ENCODE results near the gene CAMTA1. TPM values are rescaled to one million over a fixed set of nuclear protein-coding genes. Genes with fewer than 3 reads are reported as not detected.

CAMTA1 gene
- polyA plus RNA-seq, 12 donors: 24.2 to 51.1 (median 44.7) TPM; not detected in 1

DNA sequence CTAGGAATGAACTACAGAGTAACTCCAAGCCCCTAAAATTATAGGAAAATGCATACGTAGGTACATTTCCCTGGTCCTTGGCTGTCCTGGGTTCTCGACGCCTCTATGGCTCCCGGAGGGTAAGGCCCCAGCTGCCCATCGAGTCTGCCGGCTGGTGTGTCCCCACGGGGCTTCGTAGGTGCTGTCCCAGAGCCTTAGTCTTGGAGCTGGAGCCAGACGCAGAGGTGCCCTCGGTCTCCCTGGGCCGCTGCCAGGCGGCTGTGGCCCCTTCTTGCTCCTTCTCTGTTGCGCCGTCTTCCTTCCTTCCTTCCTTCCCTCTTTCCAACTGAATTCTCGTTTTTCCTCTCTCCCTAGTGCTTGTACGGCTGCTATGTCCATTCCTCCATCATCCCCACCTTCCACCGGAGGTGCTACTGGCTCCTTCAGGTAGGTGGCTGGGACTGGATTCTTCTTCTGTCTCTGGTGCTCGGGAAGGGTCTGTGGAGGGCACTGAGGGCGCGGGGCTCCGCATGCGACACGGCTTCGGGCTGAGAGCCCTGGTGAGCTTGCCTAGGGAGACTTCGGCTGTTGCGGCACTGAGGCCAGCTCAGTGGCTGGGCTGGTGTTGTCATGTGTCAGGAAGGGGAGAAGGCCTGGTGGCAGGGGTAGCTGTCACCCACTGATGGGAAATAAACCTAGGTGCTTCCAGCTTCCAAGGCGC, 682.4 kb downstream of the CAMTA1 start:
- no peak for DNase-seq

DNA sequence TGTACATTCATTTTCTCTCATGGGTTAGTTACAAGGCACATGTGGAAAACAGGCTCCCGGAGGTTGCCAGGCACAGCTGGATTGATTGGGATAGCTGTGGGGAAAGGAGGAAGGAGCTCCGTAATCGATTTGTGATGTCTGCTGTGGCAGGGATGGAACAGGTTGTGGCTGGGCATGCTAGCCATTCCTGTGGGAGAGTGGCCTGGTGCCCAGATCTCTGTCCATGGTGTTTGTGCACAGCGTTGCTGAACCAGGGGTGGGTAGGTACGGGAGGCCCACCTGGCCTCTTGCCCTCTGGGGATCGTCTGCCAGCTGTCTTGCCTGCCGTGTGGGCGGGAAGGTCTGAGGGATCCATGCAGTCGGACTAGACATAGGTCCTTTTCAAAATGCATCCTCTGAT, 683.0 kb downstream of the CAMTA1 start:
- no peak for DNase-seq

DNA sequence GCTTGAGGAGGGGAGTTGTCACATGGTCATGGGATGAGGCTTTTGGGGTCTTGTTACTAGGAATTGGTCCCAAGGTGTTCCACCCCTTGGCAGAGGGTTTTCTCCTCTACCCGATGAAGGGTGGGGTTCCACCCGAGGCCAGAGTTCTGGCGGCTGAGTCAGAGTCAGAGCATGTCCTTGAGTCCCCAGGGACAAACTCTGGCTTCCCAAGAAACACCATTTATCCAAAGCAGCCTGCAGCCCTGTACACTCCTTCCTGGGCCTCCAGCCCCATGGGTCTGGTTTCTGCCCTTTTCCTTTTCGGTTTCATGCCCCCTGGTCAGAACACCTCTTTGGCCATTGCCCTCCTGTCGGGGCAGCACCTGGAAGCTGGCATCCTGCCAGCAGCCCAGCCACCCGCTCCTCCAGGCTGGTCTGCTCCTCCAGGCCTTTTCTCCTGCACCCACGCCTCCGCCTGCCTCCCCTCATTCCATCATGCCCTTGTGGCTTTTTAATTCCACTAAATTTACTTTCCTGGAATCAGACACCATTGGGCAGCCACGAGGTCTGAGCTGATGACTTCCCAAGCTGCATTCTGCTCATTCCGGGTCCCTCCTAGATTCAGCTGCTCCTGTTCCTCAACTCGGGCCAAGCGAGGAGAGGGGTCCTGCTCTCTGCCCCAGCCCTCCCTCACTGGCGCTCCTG, 684.1 kb downstream of the CAMTA1 start:
- peak; percentile 35 for DNase-seq

DNA sequence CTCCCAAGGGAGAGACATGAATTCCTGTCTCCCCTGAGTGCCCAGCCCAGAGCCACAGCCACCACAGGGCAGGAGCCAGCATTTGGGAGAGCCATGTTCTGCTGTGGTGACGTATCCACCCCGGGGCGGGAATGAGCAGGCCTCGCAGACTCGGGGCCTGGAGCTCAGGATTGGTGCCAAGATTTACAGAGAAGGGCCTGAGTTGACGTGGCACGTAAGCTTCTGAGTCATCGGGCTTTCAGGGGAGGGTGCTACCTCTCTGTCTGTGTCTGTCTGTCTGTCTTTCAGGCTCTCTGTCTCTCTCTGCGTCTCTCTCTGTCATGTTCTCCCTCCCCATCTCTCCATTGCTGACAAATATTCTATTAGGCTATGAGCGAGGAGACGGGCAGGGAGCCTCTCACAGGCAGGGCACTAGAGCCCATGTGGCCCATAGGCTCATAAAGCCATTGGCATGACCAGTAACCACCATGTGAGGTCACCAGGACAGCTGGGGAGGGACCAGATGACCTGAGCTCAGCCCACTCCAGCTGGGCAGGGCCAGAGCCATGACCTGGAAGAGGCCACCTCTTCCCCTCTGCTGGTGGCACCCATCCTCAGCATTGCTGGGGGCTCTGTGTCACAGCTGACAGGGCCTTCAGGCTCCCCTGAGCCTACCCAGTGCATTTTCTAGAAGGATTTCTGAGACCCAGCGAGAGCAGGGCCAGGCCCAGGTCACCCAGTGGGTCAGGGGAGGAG, 685.8 kb downstream of the CAMTA1 start:
- DNase-seq: peak; percentile 46

DNA sequence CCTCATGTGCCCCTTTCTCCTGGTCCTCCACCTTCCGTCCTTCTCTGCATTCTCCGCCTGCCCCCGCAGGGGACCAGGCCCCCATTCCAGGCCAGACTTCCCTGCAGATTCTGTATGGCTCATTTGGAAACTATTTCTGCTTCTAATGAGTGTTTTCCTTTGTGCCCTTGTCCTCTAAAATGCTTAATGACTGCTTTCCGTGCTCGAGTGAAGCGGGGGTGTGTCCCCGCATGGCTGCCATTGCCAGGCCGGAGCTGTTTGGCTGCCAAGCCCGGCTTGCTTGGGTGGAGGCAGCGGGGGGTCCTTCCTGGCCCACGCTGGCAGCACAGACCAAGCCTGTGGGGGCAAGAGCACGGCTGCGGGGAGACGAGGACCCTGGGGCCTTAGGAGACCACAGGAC, 686.6 kb downstream of the CAMTA1 start:
- no peak for DNase-seq

DNA sequence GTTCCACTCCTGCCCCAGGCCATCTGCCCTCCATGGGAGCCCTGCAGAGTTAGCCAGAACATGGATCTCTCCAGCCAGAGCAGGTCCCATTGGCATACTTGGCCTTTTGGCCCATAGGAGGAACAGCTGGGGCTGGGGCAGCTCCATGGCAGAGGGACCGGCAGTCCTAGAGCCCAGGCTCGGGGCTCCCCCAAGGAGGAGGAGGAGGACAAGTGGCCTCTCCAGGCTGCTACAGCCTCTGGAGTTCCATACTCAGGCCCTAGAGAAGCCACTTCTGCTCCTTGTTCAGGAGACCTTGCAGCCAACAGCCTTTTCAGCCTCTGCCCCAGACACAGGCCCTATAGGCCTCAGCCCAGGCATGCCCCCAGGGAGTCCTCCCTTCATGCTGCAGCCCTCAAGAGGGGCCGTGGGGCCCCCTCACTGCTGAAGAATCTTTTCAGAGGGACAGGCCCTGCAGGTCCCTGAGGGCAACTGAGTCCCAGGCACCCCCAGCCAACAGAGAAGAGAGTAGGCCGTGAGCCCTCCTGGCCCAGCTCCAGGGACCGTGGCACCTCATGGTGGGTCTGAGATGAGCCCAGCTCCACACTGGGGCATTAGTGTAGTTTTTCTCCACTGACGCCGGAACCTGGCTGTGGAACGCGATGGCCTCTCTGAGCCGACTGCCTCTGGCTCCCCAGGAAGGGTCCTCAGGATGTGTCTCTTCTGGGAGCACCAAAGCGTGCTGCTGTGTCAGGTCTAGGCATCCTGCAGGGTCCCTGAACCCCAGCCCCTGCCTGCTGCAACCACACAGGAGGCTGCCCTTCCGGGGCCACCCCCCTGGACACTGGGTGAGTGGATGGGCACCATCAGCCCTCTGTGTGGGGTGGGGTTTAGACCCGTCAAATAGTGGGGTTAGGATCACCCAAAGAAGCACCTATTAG, 688.2 kb downstream of the CAMTA1 start:
- no peak for DNase-seq

DNA sequence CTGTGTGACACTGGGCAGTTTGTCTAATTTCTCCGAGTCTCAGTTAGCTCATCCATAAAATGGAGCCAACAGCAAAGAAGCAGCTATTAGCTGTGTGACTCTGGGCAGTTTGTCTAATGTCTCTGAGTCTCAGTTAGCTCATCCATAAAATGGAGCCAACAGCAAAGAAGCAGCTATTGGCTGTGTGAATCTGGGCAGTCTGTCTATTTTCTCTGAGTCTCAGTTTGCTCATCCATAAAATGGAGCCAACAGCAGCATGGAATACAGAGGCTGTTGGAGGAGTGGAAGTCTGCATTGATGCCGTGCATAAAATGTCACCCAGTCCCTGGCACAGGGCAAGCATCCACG, 688.9 kb downstream of the CAMTA1 start:
- DNase-seq: no peak

DNA sequence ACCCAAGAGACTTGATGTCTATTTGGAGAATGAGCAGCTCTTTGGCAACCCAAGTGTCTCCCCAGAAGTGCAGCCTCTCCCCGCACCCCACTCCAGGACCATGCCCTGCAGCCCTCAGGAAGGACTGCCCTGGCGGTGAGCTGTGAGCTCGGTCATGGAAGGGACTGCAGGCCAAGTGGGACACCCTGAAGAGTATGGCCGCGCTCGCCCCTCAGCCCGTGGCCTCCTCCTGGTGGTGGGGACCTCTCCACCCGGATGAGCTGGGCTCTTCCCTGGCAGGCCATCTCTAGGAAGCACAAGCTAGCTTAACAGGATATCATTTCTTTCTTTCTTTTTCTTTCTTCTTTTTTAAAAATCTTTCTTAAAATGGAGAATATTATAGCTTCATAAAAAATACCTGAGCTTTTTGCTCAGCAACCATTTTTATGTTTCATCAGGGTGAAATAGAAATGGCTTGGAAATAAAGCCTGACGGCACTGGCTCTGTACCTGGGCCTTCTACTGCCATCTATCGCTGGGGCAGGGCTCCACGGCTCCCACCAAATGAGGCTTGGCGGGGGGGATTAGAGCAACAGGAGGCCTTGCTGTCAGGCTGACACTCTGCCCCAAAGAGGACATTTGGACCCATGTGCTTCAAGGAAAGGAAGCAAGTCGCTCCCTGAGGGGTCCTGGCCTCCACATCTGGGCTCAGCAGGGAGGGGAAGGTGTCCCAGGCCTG, 689.7 kb downstream of the CAMTA1 start:
- DNase-seq: no peak

DNA sequence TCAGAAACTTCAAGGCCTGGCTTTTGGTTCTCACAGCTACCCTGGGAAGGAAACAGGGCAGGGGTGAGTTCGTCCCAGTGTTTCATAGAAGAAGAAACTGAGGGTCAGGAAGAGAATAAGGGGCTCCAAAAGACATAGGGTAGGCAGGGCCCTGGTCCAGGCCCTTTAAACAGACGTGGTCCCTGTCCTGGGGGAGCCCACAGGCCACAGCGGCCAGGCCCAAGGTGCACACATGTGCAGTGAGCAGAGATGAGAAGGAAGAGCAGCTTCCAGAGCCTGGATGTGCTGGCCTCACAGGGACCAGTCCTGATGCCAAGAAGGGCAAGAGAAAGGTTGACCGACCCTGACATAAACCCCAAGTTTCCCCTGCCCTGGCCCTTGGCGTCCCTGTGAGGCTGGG, 690.4 kb downstream of the CAMTA1 start:
- no peak for DNase-seq

DNA sequence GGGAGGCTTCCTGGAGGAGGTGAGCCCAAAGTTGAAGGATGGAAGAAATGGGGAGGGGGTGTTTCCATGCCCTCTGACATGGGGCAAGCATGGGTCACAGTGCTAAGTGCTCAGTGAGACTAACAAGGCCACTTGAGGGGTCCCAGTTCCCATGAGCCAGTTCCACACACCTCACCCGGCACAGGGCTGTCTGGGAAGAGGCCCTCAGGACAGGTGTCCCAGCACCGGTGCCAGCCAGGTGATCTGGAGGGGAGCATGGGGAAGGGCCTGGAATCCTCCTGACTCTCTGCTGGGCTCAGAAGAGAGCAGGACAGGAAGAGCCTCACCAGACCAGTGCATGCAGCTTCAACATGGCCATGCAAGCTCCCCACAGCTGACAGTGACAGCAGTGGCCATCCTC, 691.1 kb downstream of the CAMTA1 start:
- no peak for DNase-seq

DNA sequence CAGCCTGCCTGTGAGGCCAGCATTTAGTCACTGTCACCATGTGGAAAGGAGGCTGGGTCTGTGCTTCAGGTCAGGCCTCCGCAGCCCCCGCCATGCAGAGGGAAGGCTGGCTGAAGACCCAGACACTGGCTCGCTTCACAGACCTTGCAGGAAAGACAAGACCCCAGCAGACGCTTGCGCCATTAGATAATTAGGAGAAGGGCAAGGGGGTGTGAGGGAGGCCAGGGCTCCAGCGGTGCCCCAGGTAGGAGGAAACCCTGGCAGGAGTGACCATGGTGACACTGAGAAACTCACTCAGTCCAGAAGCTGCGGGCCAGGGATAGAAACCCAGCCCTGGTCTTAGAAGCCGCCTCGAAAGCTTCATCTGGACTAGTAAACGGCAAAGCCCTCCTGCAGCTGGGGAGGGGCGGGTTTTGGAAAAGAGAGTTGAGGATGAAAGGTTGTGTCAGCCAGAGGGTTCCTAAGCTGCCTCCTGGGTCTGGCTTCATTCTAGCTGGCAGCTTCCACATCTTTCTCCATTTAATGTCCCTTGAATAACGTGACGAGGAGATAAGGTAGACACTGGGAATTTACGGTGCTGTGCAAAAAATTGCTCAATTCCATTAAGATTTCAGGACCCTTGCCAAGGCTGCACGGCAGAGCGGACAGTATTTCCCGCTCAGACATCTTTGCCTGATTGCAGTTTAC, 691.8 kb downstream of the CAMTA1 start:
- DNase-seq: no peak

DNA sequence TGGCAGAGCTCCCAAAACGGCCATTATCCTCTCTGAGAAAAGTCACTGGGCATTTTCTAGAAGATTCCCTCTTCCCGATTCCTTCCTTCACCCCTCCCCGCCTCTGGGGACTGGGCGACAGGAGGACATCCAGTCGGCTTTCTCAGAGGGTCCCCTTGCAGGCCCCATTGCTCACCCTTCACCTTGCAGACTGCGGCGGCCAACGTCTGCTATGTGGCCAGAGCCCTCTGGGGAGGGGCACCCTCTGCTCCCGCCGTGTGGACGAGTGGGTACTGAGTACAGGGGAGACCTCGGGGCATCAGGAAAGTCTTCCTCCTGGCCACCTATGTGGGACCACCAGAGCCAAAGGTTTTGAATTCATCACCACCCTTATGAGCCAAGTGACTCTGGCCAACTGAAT, 692.3 kb downstream of the CAMTA1 start:
- no peak for DNase-seq

DNA sequence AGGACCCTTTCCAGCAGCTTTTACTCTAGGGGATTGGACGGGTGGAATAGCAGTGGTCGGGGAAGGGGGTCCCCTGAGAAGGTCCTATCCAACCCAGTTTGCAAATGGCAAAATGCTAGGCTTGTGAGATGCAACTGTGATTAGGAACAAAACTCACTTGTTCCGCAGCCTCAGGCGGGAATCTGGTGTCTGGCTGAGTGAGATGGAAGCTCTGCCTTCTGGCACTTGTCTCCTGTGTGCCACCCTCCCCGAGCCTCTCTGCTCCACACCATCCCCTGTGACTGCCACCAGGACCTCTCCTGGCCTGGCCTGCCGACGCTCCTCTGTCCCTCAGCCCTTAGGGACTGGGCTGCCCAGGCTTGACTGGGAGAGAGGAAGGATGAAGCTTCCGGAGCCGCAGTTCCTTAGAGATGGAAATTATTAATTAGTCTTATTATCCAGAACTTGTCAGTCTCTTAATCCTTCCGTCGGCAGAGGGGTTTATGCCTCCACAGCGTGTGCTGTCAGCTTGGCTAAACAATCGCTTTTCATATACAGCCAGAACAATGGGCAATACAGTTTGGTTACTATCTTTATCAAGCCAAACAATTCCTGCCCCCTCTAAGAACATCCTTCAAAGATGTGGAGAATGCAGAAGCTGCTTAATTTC, 693.0 kb downstream of the CAMTA1 start:
- DNase-seq: no peak

DNA sequence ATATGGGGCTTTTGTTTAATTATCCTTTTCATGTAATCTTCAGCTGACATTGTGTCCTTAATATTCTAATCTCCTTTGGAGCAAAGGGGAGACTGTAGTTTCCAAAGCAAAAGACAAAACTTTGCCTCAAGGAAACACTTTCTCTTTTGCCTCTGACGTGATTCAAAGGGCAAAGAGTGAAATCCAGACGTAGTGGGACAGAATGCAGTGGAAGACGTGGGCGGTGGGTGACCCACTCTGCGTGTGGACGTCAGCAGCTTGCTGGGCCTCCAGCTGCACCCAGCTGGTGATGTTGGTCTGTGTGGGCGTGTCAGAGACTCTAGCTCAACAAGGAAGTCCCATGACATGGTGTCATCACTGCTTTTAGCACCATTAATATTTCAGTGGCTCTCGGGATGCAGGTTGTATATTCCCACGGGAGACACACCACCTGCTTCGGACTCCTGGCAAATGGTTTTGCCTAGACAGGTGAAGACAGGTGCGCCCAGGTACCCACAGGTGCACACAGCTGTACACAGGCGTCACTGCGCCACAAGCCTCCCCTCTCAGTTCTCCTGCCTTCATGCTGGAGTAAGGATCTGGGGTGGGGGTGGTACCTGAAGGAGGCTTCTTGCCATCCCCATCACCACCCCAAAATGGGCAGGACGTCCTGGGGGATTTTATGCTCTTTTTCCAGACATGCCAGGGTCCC, 693.7 kb downstream of the CAMTA1 start:
- no peak for DNase-seq

DNA sequence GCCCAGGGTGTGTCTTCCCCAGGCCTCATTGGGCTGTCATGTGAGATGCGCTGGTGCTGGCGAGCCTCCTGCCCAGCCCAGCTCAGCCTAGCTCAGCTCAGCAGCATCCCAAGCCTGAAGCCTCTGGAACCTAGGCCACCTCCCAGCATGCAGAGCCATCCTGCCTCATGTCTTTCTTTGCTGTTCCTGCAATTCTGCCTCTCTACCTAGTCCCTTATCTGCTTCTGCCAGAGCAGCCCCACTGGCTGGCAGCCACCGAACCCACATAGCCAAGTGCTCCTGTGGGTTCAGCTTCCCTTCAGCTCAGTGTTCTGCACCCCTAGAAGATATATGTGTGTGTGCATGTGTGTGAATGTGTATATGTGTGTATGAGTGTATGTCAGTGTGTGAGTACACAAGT, 694.3 kb downstream of the CAMTA1 start:
- DNase-seq: no peak

DNA sequence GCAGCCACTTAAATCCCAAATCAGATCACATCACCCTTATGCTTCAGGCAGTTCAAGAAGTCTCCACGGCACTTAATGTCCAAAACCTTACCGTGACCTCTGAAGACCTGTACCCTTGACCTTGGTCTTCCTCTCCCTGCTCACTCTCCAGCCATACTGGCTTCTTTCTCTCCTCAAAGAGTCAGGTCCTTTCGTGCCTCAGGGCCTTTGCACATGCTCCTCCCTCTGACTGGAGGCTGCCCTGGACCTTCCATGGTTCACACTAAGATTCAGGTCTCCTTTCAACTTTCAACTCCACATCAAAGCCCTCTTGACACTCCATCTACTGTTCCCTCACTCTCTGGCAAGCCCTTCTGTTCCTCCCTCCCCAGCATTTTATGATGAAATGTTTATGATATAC, 695.9 kb downstream of the CAMTA1 start:
- DNase-seq: no peak

DNA sequence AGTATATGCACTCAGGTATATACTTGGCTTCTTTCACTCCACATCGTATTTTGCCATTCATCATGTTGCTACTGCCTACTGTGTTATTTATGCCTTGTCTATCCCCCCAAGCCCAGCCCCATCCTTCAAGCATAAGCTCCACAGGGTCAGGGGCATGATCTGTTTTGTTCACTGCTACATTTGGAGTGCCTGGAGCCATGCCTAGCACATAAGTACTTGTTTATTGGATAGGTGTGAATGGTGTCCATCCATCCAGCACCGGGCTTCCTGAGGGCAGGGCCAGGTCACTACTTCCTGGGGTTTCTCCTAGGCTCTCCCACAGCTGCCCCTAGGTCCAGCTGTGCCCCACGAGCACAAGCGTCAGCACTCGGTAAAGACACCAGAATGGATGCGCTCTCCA, 696.8 kb downstream of the CAMTA1 start:
- no peak for DNase-seq

DNA sequence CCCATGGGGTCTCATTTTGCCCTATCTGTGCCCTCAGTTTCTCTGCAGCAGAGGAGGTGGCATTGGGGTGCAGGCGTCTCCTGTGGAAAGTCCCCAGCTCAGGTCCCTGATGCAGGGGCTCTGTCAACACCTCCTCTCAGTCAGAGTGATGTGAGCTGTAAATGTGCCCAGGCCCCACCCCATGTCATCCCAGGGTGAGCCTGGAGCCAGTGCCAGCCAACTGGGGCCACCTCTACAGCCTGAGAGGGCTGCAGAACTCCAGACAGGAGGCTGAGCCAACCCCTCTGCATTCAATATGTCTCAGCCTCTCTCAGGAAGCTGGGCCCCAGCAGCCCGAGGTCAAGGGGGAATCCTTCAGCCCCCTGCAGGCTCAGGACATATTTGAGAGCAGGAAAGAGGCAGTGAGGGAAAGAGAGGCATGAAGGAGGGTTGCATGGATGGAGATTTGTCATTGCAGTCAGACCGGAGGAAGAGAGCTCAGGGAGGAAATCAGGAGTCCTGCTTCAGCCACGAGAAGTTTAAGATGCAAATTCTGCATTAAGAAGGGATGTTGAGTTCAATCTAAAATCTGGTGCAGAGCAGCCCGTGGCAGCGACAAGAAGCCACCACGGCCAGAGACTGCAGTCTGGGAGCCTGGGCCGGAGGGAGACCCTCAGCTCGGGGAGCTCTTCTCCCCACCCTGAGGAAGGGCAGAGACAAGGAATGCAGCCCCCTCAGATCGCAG, 697.7 kb downstream of the CAMTA1 start:
- no peak for DNase-seq

Data from muscle of arm (tissue), 12 donors.